GOT3 (cell line): Measurements from ENCODE around the gene GRAMD1A.

Experiments
- DNase-seq: peaks from one replicate; lab custom pipeline; 2025; ENCODE audit warnings: mixed read lengths; lab: John Stamatoyannopoulos, UW

Gene GRAMD1A

DNA sequence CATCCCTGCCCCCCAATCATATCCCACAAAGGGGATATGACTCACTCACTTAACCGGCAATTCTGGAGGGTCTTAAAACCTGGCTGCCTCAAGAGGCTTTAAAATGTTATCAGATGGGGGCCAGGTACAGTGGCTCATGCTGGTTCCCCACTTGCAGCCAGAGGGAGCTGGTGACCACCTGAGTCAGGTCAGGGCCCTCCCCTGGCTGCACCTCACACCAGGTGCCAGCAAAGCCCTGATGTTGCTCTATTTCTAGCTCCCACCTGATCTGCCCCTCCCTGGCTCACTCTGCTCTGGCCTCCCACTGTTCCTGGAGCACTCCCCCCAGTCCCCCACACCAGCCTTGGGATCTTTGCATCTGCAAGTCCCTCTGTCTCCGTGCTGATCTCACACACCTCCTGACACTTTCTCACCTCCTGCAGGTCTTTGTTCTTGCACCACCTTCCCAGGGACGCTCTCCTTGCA is 55.6 kb downstream of the GRAMD1A start:
- DNase-seq, result no peak

DNA sequence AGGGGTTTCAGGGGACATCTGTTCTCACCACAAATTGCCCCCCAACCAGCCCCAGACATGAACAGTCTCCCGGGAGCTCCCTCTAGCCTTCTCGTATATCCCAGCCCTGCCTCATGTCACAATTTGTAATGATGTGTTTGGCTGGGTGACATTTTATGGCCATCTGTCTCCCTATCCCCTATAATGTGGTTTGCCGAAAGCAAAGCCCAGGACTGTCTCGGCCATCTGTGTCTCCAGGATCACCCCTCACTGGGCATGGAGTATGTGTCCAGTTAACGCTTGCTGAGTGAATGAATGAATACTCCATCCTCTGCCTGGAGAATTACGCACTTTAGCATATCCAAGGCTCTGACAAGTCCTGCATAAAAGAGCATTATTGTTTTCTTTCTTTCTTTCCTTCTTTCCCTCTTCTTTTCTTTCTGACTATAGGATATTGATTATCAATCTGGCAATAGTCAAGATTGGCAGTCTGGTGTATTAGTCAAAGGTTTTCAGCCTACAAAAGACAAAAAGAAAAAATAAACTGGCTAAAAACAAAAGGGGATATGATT is 56.5 kb downstream of the GRAMD1A start:
- DNase-seq, result no peak

DNA sequence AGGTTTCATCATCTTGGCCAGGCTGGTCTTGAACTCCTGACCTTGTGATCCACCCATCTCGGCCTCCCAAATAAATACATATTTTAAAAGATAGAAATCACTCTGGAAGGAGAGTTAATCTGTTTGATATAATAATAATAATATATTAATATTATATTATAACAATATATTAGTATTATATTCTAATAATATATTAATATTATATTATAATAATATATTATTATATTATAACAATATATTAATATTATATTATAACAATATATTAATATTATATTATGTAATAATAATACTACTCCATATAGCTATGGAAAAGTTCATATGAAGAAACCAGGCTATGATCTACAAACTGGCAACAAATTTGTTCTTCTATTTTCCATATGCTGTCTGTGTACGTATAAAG is 58.2 kb downstream of the GRAMD1A start:
- no peak for DNase-seq

DNA sequence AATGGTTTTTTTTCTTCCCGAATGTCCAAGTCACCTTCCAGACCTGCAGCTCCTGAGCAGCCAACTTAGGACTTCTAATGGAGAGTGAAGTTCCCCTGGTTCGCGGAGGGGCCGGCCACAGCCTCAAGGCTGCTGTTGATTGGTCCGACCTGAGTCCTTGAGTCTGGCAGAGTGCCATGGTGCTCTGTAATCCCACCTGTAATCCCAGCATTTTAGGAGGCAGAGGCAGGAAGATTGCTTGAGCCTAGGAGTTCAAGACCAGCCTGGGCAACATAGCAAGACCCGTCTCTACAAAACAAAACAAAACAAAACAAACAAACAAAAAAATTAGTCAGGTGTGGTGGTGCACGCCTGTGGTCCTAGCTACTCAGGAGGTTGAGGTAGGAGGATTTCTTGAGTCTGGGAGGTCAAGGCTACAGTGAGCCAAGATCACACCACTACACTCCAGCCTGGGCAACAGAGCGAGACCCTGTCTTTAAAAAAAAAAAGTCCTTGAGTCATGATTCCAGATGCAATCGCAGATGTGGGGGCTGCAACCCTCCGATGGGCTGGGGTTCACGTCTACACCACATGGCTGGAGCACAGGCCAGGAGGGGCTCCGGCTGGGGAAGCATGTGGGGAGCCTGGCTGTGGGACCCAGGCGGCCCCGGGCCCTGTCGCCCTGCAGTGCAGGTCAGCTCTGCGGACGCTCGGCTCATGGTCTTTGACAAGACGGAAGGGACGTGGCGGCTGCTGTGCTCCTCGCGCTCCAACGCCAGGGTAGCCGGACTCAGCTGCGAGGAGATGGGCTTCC is 59.1 kb downstream of the GRAMD1A start:
- DNase-seq, result no peak

DNA sequence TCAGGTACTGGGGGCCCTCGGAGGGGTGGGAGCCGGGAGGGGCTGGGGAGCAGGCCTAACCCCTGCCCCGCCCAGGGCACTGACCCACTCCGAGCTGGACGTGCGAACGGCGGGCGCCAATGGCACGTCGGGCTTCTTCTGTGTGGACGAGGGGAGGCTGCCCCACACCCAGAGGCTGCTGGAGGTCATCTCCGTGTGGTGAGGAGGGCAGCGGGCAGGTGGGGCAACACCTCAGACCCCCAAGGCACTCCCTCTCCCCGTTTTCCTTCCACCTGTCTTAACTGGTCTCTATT is 59.6 kb downstream of the GRAMD1A start:
- no peak for DNase-seq

DNA sequence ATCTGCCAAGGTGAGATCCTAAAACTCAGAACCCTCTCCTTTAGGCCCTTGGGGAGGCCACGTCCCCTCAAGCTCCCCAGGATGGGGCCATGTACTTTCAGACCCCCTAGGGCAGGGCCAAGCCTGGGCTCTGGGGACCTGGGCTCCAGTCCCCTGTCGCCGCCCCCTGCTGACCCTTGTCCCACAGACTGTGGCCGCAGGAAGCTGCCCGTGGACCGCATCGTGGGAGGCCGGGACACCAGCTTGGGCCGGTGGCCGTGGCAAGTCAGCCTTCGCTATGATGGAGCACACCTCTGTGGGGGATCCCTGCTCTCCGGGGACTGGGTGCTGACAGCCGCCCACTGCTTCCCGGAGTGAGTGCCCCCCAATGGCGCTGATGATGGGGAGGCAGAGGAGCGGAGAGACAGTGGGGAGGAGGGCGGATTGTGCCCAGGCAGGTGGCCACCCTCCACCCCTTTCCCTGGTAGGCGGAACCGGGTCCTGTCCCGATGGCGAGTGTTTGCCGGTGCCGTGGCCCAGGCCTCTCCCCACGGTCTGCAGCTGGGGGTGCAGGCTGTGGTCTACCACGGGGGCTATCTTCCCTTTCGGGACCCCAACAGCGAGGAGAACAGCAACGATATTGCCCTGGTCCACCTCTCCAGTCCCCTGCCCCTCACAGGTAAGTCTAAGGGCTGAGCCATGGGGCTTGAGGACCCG is 60.2 kb downstream of the GRAMD1A start:
- no peak for DNase-seq

DNA sequence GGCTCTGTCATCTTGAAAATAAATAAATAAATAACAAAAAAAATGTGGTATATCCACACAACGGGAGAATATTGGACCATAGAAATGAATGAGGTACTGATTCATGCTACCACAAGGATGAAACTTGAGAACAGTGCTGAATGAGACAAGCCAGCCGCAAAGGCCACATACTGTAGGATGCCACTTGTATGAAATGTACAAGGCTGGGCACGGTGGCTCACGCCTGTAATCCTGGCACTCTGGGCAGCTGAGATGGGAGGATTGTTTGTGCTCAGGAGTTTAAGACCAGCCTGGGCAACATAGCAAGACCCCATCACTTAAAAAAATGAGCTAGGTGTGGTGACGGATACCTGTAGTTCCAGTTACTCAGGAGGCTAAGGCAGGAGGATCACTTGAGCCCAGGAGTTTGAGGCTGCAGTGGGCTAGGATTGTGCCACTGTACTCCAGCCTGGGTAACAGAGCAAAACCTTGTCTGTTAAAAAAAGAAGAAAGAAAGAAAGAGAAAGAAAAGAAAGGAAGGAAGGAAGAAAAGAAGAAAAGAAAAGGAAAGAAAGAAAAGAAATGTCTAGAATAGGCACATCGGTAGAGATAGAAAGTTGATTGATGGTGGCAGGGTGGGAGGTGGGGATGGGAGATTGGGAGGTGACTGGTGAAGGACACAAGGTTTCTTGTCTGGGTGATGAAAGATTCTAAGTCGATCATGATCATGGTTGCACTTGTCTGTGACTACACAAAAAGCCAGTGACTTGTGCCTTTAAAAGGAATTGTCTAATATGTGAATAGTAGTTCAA is 61.7 kb downstream of the GRAMD1A start:
- no peak for DNase-seq

DNA sequence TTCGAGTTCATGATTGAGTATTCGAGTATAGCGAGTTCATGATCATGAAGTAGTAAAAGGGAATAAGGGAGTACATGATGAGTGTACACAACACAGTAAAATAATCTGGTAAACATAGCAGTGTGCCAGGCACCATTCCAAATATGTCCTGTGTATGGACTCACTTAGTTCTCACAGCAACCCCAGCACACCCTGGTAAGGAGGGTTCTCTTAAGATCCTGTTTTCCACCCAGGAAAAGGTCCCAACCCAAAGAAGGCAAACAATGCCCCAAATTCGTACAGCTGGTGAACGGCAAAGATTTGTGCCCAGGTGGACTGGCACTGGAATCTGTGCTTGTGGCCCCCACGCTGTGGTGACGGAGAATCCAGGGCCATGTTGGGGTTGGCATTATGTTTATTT is 62.8 kb downstream of the GRAMD1A start:
- DNase-seq, result no peak

DNA sequence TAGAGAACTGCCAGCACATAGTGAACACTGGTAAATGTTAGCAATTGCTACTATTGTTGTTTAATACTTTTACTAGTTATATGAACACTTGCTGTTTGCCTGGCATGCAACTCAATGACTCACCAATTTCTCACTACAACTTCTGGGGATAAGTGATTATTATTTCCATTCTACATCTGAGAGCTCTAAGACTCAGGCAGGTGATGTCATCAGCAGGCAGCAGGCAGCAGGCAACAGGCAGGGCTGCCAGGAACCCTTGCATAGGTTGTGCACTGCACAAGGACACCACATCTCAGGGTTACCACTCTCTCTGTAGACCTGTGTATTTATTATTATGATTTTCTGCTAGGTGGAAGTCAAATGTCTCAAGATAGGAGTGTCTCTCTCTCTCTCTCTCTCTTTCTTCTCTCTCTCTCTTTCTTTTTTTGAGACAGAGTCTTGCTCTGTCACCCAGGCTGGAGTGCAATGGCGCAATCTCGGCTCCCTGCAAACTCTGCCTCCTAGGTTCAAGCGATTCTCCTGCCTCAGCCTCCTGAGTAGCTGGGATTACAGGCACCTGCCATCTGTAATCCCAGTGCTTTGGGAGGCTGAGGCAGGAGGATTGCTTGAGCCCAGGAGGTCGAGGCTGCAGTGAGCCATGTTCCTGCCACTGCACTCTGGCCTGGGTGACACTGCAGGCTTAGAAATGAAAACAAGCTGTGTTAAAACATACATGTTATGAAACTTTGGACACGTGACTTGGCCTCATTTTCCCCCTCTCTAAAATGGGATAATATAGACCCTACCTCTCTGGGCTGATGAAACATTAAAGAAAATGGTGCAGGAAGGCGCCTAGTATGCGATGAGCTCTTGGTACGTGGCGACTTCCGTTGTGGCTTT is 64.1 kb downstream of the GRAMD1A start:
- no peak for DNase-seq

DNA sequence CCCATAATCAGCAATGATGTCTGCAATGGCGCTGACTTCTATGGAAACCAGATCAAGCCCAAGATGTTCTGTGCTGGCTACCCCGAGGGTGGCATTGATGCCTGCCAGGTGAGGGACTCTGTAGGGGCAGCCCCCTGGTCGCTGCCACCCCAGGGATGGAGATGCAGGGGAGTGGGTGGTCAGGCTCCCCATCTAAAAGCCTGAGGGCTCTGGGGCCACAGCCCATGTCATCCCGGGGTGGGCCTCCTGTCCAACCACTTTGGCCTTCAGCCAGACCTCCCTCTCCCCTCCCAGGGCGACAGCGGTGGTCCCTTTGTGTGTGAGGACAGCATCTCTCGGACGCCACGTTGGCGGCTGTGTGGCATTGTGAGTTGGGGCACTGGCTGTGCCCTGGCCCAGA is 65.5 kb downstream of the GRAMD1A start:
- DNase-seq, result no peak

DNA sequence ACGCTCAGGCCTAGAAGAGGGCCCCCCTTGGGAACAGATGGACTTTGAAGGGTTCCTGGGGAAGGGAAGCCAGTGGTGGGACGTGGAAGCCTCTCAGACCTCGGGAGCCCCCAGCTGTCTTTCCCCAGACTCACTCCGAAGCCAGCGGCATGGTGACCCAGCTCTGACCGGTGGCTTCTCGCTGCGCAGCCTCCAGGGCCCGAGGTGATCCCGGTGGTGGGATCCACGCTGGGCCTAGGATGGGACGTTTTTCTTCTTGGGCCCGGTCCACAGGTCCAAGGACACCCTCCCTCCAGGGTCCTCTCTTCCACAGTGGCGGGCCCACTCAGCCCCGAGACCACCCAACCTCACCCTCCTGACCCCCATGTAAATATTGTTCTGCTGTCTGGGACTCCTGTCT is 66.0 kb downstream of the GRAMD1A start:
- no peak for DNase-seq

DNA sequence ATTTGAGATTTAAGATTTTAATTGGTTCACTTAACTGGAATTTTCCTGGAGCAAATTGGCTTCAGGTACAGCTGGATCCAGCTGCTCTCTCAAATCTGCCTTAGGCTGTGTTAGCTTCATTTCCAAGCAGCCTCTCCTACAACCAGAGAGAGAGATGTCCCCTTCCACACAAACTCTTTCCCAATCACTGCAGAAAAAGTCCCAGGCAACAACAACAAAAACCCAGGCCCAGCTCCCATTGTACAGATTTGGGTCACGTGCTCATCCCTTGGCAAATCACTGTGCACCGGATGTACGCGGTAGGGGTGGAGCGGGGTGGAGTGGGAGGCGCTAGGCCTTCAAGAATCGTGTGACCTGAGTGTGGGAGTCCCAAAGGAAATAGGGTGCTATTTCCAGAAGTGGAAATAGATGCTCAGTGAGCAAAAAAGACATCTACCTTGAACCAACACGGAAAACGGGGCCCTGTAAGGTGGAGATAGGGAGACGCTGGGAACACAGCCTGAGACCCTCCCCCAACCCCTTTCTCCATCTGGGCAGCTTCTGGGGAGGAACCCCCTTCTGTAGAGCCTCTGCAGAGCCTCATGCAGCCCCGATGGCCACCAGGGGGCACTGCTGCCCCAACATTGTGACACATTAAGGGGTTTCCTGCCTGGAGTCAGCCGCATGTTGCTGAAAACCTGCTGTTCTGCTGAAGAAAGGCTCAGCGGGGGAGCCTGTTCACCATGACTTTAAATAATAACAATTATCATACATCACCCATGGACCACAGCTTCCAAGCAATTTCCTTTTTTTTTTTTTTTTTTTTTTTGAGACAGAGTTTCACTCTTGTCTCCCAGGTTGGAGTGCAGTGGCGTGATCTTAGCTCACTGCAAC is 66.8 kb downstream of the GRAMD1A start:
- peak; percentile 23 for DNase-seq

DNA sequence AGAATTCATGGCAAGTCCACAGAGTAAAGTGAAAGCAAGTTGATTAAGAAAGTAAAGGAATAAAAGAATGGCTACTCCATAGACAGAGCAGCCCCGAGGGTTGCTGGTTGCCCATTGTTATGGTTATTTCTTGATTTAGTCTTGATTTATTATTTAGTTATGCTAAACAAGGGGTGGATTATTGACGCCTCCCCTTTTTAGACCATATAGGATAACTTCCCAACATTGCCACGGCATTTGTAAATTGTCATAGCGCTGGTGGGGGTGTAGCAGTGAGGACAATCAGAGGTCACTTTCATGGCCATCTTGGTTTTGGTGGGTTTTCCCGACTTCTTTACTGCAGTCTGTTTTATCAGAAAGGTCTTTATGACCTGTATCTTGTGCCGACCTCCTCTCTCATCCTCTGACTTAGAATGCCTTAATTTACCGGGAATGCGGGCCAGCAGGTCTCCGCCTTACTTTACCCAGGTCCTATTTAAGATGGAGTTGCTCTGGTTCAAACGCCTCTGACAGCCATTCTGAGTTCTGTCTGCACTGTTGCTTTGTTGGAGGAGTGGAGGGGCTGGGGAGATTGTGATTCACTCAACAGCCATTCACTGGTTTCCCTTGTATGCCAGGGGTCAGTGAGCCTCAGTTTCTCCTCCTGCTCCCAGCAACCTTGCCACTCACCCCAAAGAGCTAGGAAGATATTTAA is 69.0 kb downstream of the GRAMD1A start:
- no peak for DNase-seq

DNA sequence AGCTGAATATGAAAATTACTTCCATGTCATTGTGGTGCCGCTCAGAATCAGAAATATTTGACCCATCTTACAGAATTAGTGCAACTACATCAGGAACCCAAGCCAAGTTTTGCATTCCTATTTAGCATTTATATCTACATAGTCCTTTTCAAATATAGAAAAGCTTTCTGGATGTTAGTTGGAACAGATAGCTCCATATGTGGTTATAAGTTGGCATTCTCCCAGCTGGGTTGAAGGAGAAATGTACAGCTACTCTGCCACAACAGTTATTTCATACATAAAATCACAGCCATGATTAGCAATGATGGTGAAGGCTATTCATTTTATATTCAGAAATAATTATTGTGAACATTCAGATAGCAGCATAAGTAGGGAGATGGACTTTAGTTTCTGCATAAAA is 69.6 kb downstream of the GRAMD1A start:
- DNase-seq, result no peak

DNA sequence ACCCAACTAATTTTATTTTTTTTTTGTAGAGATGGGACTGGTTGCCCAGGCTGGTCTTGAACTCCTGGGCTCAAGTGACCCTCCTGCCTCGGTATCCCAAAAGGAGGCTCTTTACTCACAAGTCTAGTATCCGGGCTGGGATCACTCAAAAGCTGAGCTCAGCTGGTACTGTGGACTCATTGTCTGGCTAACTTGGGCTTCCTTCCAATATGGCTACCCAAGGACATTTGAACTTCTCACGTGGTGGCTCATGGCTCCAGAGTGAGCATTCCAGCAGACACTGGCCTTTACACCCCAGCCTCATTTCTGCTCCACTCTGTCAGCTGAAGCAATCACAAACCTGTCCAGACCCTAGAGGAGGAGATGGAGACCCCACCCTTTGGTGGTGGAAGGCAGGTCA is 70.3 kb downstream of the GRAMD1A start:
- no peak for DNase-seq

DNA sequence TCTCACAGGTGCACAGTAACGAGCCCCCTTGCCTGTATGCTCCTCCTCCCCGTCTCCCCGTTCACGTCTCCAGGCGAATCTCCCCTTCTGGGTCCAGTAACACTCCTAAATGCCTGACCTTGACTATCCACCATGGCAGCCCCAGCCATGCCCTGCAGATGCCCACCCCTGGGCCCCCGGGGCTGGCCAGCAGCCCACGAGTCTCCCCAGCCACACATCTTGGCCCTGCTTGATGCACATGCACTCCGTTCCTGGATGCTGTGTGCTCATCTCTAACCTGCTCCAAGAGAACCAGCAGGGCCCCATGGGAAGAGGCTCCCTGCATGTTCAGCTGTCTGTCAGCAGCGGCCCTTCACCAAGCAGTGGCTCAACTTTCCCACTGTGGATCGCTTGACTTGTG is 73.4 kb downstream of the GRAMD1A start:
- DNase-seq, result no peak

DNA sequence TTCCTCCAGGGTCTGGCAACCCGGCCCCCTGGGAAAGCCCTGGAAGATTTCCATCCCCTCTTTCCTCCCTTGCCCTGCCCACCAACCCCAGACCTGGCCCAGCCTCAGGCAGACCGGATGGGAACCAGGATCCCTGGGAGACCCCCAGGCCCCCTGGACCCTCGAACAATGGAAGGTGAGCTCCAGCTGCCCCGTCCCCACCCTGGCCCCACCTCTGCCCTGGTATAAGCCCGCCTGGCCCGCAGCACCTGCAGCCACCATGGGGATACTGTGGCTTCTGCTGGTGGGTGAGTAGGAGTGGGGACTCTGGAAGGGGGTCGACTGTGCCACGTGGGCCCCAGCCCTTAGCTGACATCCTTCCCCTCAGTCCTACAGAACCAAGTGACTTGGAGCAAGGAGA is 73.8 kb downstream of the GRAMD1A start:
- no peak for DNase-seq

DNA sequence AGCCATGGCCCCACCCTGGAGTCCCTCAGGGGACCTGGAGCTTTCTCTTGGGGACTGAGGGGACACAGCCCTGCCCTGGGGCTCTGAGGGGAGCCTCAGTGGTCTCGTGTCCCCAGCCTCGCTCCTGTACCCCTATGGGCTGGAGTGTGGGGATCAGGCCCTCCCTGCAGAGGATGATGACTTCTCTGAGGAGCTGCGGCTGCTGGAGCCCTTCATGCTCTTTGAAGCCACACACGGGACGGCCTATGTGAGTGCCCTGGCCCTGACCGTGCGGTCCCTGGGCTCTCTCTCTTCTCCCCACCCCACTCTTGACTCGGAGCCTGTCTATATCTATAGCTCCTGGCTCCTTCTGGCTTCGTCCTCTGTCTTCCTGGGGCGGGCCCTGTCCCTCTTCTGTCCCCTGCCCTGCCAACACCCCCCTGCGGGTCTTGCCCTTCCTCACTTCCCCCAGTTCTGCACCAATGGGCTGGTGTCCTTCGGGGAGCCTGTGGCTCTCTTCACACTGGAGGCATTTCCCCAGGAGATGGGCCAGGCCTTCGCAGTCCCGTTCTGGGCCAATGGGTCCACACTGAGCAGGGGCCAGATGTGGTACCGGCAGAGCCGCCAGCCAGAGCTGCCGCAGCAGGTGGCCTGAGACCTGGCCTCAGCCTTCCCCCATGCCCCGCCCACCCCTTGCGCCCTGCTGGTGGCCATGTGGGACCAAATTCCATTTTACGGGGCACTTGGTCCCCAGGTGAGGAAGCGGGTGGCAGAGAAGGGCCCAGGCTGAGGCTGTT is 74.5 kb downstream of the GRAMD1A start:
- DNase-seq, result no peak
